ENCODE data around the gene RPTOR. TPM values are rescaled to one million over a fixed set of nuclear protein-coding genes. Genes with fewer than 3 reads are reported as not detected.

The RPTOR gene
- total and polyA plus RNA-seq, 2 experiments from 2014 or later, result 13.2 to 37.9 TPM

GRCh38 chr17:80945736-80946135 lies 401.1 kb downstream of the RPTOR start:
- Histone ChIP-seq H3K4me1 (ENCODE audit: low read depth) (no peaks in the 10 kb centered on the region), H3K27ac (no peak overlapping the region), H3K4me3 (no peak overlapping the region), H3K36me3 (peaks cover 4% of the 10 kb centered on the region), H3K27me3 (no peaks in the 10 kb centered on the region), H3K9me3 (ENCODE audit: low read depth) (no peaks in the 10 kb centered on the region)
- DNase-seq (ENCODE audit: low read depth in 1 of 2, low spot score in 1 of 2), result no peak
- no peak for TF ChIP-seq CTCF (IDR thresholded peaks at IDR 0.05; ENCODE audit: low read depth, low read length)

GRCh38 chr17:80946449-80946848 lies 401.8 kb downstream of the RPTOR start:
- Histone ChIP-seq H3K4me1 (ENCODE audit: low read depth) (no peaks in the 10 kb centered on the region), H3K36me3 (peaks cover 4% of the 10 kb centered on the region), H3K4me3 (no peak overlapping the region), H3K27ac (no peak overlapping the region), H3K9me3 (ENCODE audit: low read depth) (no peaks in the 10 kb centered on the region), H3K27me3 (no peaks in the 10 kb centered on the region)
- TF ChIP-seq CTCF (IDR thresholded peaks at IDR 0.05; ENCODE audit: low read depth, low read length), result no peak
- DNase-seq (ENCODE audit: low read depth in 1 of 2, low spot score in 1 of 2), result no peak

GRCh38 chr17:80947200-80947940 lies 402.7 kb downstream of the RPTOR start:
- no peaks in the 10 kb centered on the region for H3K27me3 ChIP-seq
- no peaks in the 10 kb centered on the region for H3K9me3 ChIP-seq (ENCODE audit: low read depth)
- H3K27ac ChIP-seq, result no peak overlapping the region
- no peak for DNase-seq (ENCODE audit: low read depth in 1 of 2, low spot score in 1 of 2)
- H3K4me3 ChIP-seq, result no peak overlapping the region
- TF ChIP-seq CTCF (IDR thresholded peaks at IDR 0.05; ENCODE audit: low read depth, low read length), result no peak
- H3K4me1 ChIP-seq (ENCODE audit: low read depth), result no peaks in the 10 kb centered on the region
- peaks cover 6% of the 10 kb centered on the region for H3K36me3 ChIP-seq

GRCh38 chr17:80948019-80948975 lies 403.7 kb downstream of the RPTOR start:
- TF ChIP-seq CTCF (IDR thresholded peaks at IDR 0.05; ENCODE audit: low read depth, low read length), result no peak
- no peaks in the 10 kb centered on the region for H3K9me3 ChIP-seq (ENCODE audit: low read depth)
- H3K4me1 ChIP-seq (ENCODE audit: low read depth), result no peaks in the 10 kb centered on the region
- no peaks in the 10 kb centered on the region for H3K27me3 ChIP-seq
- no peak overlapping the region for H3K4me3 ChIP-seq
- H3K27ac ChIP-seq, result no peak overlapping the region
- H3K36me3 ChIP-seq, result peaks cover 6% of the 10 kb centered on the region
- DNase-seq (ENCODE audit: low read depth in 1 of 2, low spot score in 1 of 2), result no peak

GRCh38 chr17:80948976-80949450 lies 404.4 kb downstream of the RPTOR start:
- Histone ChIP-seq H3K36me3 (peaks cover 6% of the 10 kb centered on the region), H3K27me3 (no peaks in the 10 kb centered on the region), H3K4me3 (no peak overlapping the region), H3K4me1 (ENCODE audit: low read depth) (no peaks in the 10 kb centered on the region), H3K27ac (no peak overlapping the region), H3K9me3 (ENCODE audit: low read depth) (no peaks in the 10 kb centered on the region)
- no peak for TF ChIP-seq CTCF (IDR thresholded peaks at IDR 0.05; ENCODE audit: low read depth, low read length)
- DNase-seq (ENCODE audit: low read depth in 1 of 2, low spot score in 1 of 2), result no peak

All from cardiac muscle cell (in vitro differentiated cells and primary cell).